ENCODE results near the gene NOL4L. TPM values are rescaled to one million over a fixed set of nuclear protein-coding genes. Genes with fewer than 3 reads are reported as not detected.

Gene NOL4L
- total RNA-seq, 1 donor from 2014 or later, result 44.1 TPM

DNA sequence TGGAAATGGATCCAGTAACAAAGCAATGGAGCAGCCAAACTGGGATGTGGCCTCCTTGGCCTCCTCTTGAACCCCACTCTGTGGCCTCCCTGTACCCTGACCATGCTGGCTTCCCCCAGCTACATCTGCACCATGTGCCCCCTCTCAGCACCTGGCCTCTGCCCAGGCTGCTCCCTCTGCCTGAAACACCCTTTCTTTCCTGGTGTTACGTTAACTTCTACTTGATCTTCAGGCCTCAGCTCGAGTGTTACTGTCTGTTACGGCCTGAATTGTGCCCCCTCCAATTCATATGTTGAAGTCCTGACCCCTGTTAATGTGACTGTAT is 30.2 kb downstream of the NOL4L start:
- H3K4me3 ChIP-seq (ENCODE audit: low read depth, low read length), result no peak overlapping the region
- no peak for DNase-seq (ENCODE audit: low read depth)
- TF ChIP-seq CTCF (conservative IDR thresholded peaks at IDR 0.05; ENCODE audit: low read depth, low read length), result no peak

GRCh38 chr20:32553618-32554017 is 31.5 kb downstream of the NOL4L start:
- H3K4me3 ChIP-seq (ENCODE audit: low read depth, low read length), result no peak overlapping the region
- TF ChIP-seq CTCF (conservative IDR thresholded peaks at IDR 0.05; ENCODE audit: low read depth, low read length), result no peak
- no peak for DNase-seq (ENCODE audit: low read depth)

GRCh38 chr20:32551693-32552092 is 33.4 kb downstream of the NOL4L start:
- H3K4me3 ChIP-seq (ENCODE audit: low read depth, low read length), result no peak overlapping the region
- DNase-seq (ENCODE audit: low read depth), result no peak
- TF ChIP-seq CTCF (conservative IDR thresholded peaks at IDR 0.05; ENCODE audit: low read depth, low read length), result no peak

GRCh38 chr20:32549842-32550241 is 35.3 kb downstream of the NOL4L start:
- no peak overlapping the region for H3K4me3 ChIP-seq (ENCODE audit: low read depth, low read length)
- TF ChIP-seq CTCF (conservative IDR thresholded peaks at IDR 0.05; ENCODE audit: low read depth, low read length), result no peak
- no peak for DNase-seq (ENCODE audit: low read depth)

DNA sequence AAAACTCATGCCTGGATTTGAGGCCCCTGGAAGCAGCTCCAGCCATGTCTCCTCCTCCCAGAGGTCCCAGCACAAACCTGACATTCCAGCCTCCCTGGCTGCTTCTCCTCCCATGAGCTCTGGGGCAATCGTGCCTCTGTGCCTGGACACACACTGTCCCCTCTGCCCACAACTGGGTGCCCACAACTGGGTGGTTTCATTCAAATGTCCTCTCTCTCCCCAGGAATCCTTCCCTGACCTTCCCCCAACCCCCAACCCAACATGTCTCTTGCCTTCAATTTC is 37.4 kb downstream of the NOL4L start:
- H3K4me3 ChIP-seq (ENCODE audit: low read depth, low read length), result no peak overlapping the region
- no peak for DNase-seq (ENCODE audit: low read depth)
- TF ChIP-seq CTCF (conservative IDR thresholded peaks at IDR 0.05; ENCODE audit: low read depth, low read length), result no peak

GRCh38 chr20:32546918-32547752 is 38.0 kb downstream of the NOL4L start:
- TF ChIP-seq CTCF (conservative IDR thresholded peaks at IDR 0.05; ENCODE audit: low read depth, low read length), result no peak
- no peak for DNase-seq (ENCODE audit: low read depth)
- no peak overlapping the region for H3K4me3 ChIP-seq (ENCODE audit: low read depth, low read length)
